PC-3 (cell line): ENCODE results near the gene DCAF8. TPM values are rescaled to one million over a fixed set of nuclear protein-coding genes. Genes with fewer than 3 reads are reported as not detected.

Source experiments
- ATAC-seq: fragments of 200-7000 bp; cut with Tn5 transposase; 2 replicates; pipeline ENCODE4 v1.9.1; 2020; ENCODE audit warnings: mild to moderate bottlenecking, moderate library complexity
- BruUV-seq: library from RNA; stranded (reverse); fragments of 400-500 nt; replicated peaks from 2 replicates; lab custom pipeline; 2021; lab: Mats Ljungman, UMichigan
- CTCF ChIA-PET: fragments of 300-600 bp; sonication (Branson Sonifier 250); formaldehyde crosslinking; loops from one replicate; lab custom pipeline; 2022; ENCODE audit warnings: antibody characterized with exemption; lab: Charles Lee
- POLR2A ChIA-PET: fragments of 300-600 bp; sonication (Branson Sonifier 250); formaldehyde crosslinking; loops from one replicate; lab custom pipeline; 2022; ENCODE audit warnings: antibody characterized with exemption; ENCODE audit not compliant: unreplicated experiment; lab: Charles Lee
- DNase-seq: peaks from one replicate; pipeline ENCODE4 v3.0.0-alpha.2; 2015
- H2AFZ ChIP-seq: fragments of 300-600 bp; sonication (generic); 2 replicates; pipeline ENCODE4 v1.6.0; 2016; ENCODE audit warnings: antibody characterized with exemption, low read length
- H3F3A ChIP-seq: fragments of 300-600 bp; sonication (generic); one replicate; pipeline ENCODE4 v1.6.0; 2017; ENCODE audit warnings: antibody characterized with exemption, low read length, control low read depth, mild to moderate bottlenecking; ENCODE audit not compliant: unreplicated experiment
- H3K27ac ChIP-seq: fragments of 300-600 bp; sonication (generic); 2 replicates; pipeline ENCODE4 v1.5.1; 2016; ENCODE audit warnings: mild to moderate bottlenecking, low read length
- H3K27me3 ChIP-seq: fragments of 300-600 bp; sonication (generic); 2 replicates; pipeline ENCODE4 v1.6.1; 2016; ENCODE audit warnings: low read length, mixed read lengths
- H3K36me3 ChIP-seq: fragments of 300-600 bp; sonication (generic); 2 replicates; pipeline ENCODE4 v1.6.1; 2016; ENCODE audit warnings: low read depth, mixed run types, low read length, mixed read lengths
- H3K4me1 ChIP-seq: fragments of 300-600 bp; sonication (generic); 2 replicates; pipeline ENCODE4 v1.5.1; 2016; ENCODE audit warnings: low read length; ENCODE audit not compliant: insufficient read depth
- H3K4me2 ChIP-seq: fragments of 300-600 bp; sonication (generic); 2 replicates; pipeline ENCODE4 v1.6.0; 2016; ENCODE audit warnings: low read length
- H3K4me3 ChIP-seq: fragments of 300-600 bp; sonication (generic); 2 replicates; pipeline ENCODE4 v1.5.1; 2016; ENCODE audit warnings: mild to moderate bottlenecking, low read length, mixed read lengths
- H3K79me2 ChIP-seq: fragments of 300-600 bp; sonication (generic); 2 replicates; pipeline ENCODE4 v1.6.1; 2017; ENCODE audit warnings: low read length, mixed read lengths
- H3K9ac ChIP-seq: fragments of 300-600 bp; sonication (generic); 2 replicates; pipeline ENCODE4 v1.6.0; 2016; ENCODE audit warnings: mild to moderate bottlenecking, low read length
- H3K9me2 ChIP-seq: fragments of 300-600 bp; sonication (generic); replicated peaks from 2 replicates; pipeline ENCODE4 v1.6.1; 2016; ENCODE audit warnings: mixed run types, low read length, mixed read lengths
- H3K9me3 ChIP-seq: fragments of 300-600 bp; sonication (generic); 2 replicates; pipeline ENCODE4 v1.6.1; 2016; ENCODE audit warnings: low read length, mixed read lengths
- H4K20me1 ChIP-seq: fragments of 300-600 bp; sonication (generic); 2 replicates; pipeline ENCODE4 v1.6.1; 2016; ENCODE audit warnings: low read length, mixed read lengths
- EZH2 ChIP-seq: fragments of 300-600 bp; sonication (generic); IDR thresholded peaks from one replicate; pipeline ENCODE4 v1.6.1; 2017; ENCODE audit warnings: antibody characterized with exemption, mild to moderate bottlenecking, low read length; ENCODE audit not compliant: unreplicated experiment
- EZH2phosphoT487 ChIP-seq: fragments of 300-600 bp; sonication (generic); IDR thresholded peaks from 2 replicates; pipeline ENCODE4 v1.6.1; 2018; ENCODE audit warnings: mild to moderate bottlenecking, antibody characterized with exemption, low read length, borderline replicate concordance
- intact Hi-C: fragments of 100-400 bp; cut with micrococcal nuclease; formaldehyde crosslinking; loops from 2 replicates; pipeline ENCODE4 v1.9.0; 2023
- total RNA-seq: library from RNA; depleted of rRNA; stranded (reverse); fragments of >200 nt; gene quantifications from 2 replicates; pipeline ENCODE4 v1.2.3, GENCODE V29; 2014
- TF ChIP-seq, protein P1 (sequence below): fragments of 300-600 bp; sonication (generic); conservative IDR thresholded peaks from 2 replicates; pipeline ENCODE4 v1.5.1; 2017; ENCODE audit warnings: antibody characterized with exemption, low read depth, mild to moderate bottlenecking, low read length

Gene DCAF8
- total RNA-seq, 1 experiment from 2014 or later = 122 TPM

DNA sequence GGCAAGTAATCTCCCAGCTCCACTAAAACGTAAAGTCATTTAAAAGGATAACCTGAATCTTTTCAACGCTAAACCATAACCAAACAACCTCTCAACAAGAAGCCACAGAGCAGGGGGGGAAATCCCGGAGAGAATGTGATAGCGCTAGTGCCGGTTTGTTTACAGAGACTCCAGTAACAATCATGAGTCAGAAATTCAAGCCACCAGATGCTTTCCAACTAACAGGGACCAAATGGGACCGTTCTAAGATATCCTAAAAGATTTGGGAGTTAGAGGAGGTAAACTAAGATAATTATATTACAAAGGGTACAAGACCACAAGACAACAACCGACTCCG is 825 bp downstream of the DCAF8 start:
- CTCF ChIA-PET = interaction anchor here (0.7 to 2.4 kb wide), 3 partner anchors 9 to 573 kb away, joined by 4 to 12 read pairs (median 9); no protein-coding TSS in a partner anchor

DNA sequence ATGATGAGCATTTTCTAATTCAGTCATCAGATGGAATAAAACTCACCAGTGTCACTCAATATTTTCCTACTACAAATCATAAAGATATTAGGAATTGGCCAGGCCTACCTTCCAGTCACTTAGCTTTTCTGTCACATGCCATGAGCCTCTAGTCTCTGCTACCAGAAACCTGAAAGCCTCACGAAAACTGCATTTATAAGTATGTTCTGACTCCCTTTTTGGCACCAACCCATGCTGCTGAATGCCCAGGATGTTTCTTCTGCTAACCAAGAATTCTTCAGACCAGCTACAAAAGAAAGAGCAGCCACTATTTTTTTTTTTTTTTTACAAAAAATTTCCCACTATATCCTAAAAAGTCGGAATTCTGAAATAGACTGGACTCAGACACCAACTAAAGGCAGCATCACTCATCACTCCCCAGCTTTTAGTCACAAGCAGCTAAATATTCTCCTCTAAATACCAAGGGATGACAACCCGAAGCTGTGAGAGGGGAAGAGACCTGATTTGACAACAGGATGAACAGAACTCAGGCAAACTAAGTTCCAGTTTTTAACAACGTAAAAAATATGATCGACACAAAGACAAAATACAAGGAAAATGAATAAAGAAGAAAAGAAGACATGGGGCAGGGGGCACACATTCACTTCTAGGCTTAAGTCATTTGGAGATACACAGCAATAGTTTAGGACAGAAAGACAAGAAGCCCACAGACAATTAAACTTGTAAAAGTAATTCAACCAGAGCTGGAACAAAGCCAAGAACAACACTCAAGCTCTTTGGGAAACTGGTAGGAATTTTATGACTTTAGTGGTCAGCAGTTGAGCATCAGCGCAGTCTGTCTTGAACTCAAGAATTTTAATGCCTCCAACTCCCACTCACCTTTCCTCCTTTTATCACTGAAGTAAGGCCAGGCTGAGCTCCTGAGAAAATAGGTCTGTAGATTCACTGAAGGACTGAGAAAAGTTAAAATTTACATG is 1.7 kb downstream of the DCAF8 start:
- Histone ChIP-seq H3K4me1 (peaks cover 48% of the 10 kb centered on the region), H4K20me1 (peaks cover 38% of the 10 kb centered on the region), H3K9ac (peak overlapping the region; percentile 96), H3K36me3 (peaks cover 6% of the 10 kb centered on the region; the same call in 1 of the 2 replicates), H3K9me2 (no peaks in the 10 kb centered on the region), H2AFZ (no peak overlapping the region), H3K9me3 (no peaks in the 10 kb centered on the region), H3F3A (peaks cover 8% of the 10 kb centered on the region), H3K27ac (peak overlapping the region; percentile 93), H3K79me2 (peaks cover 68% of the 10 kb centered on the region), H3K4me3 (peak overlapping the region; percentile 90), H3K4me2 (peak overlapping the region; percentile 92), H3K27me3 (no peaks in the 10 kb centered on the region)
- DNase-seq = peak; percentile 91
- BruUV-seq = no TSS peak
- POLR2A ChIA-PET = interaction anchor here (0.6 to 0.7 kb wide), 3 partner anchors 8 to 132 kb away, joined by 3 to 8 read pairs (median 3); no protein-coding TSS in a partner anchor
- ATAC-seq = peak; percentile 45
- TF ChIP-seq EZH2 (no peak), EZH2phosphoT487 (no peak)
- TF ChIP-seq, protein P1, sequence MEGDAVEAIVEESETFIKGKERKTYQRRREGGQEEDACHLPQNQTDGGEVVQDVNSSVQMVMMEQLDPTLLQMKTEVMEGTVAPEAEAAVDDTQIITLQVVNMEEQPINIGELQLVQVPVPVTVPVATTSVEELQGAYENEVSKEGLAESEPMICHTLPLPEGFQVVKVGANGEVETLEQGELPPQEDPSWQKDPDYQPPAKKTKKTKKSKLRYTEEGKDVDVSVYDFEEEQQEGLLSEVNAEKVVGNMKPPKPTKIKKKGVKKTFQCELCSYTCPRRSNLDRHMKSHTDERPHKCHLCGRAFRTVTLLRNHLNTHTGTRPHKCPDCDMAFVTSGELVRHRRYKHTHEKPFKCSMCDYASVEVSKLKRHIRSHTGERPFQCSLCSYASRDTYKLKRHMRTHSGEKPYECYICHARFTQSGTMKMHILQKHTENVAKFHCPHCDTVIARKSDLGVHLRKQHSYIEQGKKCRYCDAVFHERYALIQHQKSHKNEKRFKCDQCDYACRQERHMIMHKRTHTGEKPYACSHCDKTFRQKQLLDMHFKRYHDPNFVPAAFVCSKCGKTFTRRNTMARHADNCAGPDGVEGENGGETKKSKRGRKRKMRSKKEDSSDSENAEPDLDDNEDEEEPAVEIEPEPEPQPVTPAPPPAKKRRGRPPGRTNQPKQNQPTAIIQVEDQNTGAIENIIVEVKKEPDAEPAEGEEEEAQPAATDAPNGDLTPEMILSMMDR = no peak
- intact Hi-C loops = no loop called here
- CTCF ChIA-PET = interaction anchor here (0.7 to 2.4 kb wide), 4 partner anchors 9 to 572 kb away, joined by 3 to 12 read pairs (median 6); no protein-coding TSS in a partner anchor

More for the DNA sequence above, 825 bp downstream of the DCAF8 start:
- Histone ChIP-seq H3K36me3 (peaks cover 6% of the 10 kb centered on the region; the same call in 1 of the 2 replicates), H3K9ac (peak overlapping the region; percentile 96), H3K27me3 (no peaks in the 10 kb centered on the region), H3F3A (peaks cover 8% of the 10 kb centered on the region), H3K4me2 (peak overlapping the region; percentile 92), H4K20me1 (peaks cover 32% of the 10 kb centered on the region), H2AFZ (peak overlapping the region; percentile 93), H3K27ac (peak overlapping the region; percentile 93), H3K9me2 (no peaks in the 10 kb centered on the region), H3K4me3 (peak overlapping the region; percentile 90), H3K9me3 (no peaks in the 10 kb centered on the region), H3K4me1 (peaks cover 46% of the 10 kb centered on the region), H3K79me2 (peaks cover 60% of the 10 kb centered on the region)
- POLR2A ChIA-PET = interaction anchor here (0.6 to 0.7 kb wide), 3 partner anchors 17 to 133 kb away, joined by 3 read pairs; no protein-coding TSS in a partner anchor
- ATAC-seq = peak; percentile 74
- intact Hi-C loops = no loop called here
- TF ChIP-seq EZH2 (no peak), EZH2phosphoT487 (no peak)
- TF ChIP-seq, protein P1 = no peak
- BruUV-seq = no TSS peak
- DNase-seq = peak; percentile 89
